NOMO-1 treated with DMSO at 0.1 percent for 48 hours (cell line): ENCODE measurements around the gene PDGFA.

ENCODE experiments used
- DNase-seq: peaks from one replicate; lab custom pipeline; 2025; ENCODE audit not compliant: unreplicated experiment; lab: John Stamatoyannopoulos, UW

The PDGFA gene

DNA sequence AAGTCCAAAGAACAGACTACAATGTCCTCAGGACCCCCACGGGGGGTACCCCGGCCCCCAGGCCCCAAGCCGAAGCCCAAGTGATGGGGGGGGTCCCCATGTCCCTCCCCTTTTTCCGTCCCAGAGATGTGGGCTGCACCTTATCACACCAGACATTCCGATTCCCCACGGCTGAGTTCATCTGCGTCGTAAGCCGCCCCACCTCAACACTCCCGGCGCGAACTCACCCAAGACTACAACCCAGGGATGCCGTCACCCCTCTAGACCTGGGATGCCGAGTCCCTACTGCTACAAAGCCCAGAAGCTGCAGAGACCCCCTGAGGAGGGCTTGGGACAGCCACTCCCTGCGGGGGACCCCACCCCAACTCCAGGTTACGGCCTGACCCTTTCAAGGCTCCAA is 14.5 kb downstream of the PDGFA start:
- DNase-seq: no peak

DNA sequence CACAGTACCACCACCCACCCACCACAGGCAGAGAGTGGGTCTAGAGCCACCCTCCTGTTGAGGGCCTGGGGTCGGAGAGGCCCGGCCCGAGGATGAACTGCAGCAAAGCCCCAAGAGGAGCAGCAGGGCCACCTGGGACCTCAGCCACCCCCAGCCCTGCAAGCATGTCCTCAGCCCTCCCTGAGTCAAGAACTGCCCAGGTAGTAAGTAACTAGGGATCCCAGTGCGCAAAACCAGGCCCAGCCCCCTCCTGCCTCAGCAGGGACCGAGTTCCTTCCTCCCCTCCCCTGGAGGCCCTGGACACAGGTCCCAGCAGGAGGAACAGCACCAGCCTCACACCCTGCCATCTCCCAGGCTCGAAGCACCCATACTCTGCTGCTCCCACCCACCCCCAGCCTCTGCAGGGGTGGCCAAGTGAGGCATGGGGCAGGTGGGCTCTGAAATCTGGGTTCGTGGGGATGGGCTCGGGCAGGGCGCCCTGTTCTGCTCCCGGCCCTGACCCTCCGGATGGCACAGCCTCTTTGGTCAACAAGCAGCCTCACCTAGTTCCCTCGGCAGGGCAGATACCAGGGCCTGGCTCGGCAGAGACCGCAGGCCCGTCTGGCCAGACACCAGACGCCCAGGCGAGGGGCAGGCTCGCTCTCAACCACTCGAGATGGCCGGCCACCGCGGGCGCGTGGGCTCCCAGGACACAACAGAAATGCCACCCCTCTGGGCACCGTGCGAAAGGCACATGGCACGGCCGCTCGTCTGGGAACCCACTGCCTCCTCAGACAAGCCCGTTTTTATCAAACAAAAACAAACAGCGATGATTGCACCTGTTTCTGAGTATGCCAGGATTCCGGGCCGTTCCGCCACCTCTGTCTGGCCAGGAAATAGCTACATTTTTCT is 15.2 kb downstream of the PDGFA start:
- no peak for DNase-seq

DNA sequence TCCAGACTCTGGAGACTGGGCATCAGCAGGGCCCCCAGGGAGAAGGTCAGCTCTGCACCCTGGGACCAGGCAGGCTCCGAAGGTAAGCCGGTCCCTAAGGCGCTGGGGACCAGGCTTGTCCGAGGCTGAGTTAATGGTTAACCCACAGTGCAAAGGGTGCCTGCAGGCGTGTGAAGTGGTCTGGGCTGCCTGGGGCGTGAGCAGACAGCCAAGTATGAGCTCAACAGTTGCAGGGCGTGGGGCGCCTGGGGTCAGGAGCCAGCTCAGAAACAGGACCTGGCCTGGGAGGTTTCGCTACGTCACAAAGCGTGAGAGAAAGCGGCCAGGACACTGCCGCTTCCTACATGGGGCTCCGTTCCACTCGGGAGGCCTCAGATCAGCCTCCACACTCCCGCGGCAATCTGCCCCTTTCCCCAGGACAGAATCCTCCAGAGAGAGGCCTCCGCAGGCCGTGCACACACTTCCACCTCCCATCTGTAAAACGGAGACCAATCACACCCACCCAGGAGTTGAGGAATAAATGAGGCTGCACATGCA is 16.0 kb downstream of the PDGFA start:
- DNase-seq: no peak

DNA sequence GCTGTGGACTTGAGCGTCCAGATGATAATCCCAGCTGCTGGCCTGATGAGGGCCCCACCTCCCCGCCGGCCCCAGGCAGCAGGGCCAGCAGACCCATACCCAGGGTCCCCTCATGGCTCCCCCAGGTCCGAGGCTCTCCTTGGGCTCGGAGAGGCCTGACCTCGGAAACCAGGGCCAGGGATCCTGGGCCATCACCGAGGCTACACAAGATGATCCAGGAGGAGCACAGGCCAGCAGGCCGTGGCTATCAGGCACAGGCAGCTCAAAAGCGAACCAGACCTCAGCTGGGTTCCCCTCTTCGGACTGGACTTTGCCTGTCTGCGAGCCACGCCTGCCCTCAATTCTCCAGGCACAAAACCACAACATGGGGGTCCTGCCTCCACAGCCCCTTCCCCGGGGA is 17.4 kb downstream of the PDGFA start:
- no peak for DNase-seq

DNA sequence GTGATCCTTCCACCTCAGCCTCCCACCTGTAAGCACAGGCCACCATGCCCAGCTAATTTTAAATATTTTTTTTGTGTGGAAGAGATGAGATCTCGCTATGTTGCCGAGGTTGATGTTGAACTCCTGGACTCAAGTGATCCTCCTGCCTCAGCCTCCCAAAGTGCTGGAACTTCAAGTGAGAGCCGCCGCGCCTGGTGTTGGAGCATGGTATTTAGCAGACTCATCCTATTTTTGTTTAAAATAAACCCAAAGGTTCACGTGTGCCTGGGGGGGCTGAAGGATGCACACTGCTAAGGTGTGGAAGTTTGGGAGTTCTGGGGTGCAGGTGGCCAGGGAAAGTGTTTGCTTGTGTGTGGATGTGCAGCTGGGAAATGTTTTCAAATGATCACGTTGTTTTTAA is 18.1 kb downstream of the PDGFA start:
- DNase-seq: no peak

DNA sequence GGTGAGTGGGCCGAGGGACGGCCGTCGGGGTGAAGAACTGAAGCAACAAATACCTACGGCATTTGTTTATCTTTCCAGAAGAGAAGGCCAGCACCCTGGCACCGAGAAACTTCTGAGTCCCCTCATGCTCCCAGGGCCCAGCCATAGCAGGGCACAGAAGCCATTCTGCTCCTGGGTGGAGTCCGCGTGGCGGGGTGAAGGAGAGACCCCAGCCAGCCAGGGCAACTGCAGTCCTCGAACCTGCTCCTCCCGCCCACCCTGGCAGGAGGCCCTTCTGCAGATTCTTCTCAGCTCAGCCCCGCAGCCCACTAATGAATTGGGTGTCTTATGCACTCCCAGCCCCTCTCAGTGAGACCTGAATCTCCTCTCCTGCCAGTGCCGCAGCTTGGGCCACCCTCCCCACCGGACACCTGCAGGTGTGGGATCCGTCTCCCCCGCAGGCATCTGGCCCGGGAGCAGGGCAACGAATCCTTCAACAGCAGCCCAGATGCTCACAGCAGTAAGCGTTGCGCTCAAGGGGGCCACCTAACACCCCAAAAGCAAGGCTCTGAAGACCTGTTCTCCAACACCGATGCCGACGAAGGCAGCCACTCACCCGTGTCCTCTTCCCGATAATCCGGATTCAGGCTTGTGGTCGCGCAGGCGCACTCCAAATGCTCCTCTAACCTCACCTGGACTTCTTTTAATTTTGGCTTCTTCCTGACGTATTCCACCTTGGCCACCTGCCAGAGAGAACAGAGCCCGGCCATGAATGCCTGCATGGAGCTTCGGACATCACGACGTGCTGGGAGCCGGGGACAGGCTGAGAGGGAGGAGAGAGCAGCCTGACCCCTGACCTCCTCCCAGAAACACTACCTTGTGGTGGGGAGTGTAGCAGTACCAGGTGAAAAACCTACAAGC is 18.9 kb downstream of the PDGFA start:
- no peak for DNase-seq

DNA sequence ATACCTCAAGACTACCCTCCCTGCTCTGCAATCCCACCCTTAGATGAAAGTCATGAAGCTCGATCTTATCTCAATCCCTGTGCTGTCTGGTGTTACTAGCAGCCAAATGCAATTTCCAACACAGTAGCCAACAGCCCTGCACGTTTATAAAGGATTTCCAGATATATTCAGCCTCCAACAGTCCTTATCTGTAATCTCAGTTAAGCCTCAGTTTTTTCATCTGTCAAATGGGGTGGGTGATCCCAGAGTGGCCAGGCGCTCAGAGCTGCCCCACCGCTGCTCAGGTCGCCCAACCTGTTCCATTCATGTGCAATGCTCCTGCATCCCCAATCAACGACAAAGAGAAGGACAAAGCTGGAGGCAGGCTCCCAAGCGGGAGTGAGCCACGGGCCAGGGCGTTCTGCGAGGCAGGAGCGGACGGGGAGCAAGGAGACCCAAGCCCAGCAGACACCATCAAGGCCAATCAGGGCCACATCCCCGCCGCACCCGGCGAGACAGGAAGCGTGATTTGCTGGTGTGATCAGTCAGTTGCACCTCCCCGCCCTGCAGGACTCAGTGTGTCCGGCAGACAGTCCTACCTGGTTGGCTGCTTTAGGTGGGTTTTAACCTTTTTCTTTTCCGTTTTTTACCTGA is 19.7 kb downstream of the PDGFA start:
- no peak for DNase-seq

DNA sequence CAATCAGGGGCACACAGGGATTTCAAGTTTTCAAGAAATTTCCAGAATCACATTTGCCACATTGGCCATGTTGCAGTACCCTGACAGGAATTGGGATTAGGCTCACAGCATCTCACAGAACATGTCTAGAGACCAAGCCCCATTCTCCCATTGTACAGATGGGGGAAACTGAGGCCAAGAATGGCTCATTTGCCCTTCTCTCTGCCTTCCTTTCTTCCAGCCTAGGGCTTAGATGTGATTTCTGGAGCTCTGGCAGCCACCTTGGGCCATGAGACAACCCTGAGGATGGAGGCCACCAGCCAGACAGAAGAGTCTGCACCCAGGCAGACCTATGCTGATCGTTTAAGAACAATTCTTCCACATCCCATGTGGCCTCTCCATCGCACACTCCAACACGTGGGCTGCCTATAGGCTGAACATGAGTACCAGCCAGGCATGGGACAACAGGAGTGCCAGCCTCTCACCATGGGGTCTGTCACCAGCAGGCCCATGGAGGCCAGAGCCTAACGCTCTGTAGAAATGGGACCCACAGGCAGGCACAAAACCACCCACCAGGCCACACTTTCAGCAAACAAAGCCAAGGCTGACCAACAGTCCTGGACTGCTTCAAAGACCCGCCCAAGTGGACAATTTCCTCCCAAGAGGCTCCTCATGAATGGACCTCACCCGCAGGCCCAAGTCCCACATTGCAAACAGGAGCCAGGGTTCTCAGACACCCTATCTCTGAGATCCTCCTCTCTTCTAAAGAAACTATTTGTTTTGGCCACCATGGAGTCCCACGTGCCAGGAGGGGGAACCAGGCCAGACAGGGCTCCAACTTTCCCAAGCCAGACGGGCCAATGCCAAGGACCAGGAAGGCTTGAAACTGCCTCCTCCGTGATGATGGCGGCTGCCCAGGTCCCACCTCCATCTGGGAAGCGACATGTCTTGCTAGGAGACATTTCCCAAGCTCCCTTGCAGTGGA is 20.7 kb downstream of the PDGFA start:
- DNase-seq: no peak

DNA sequence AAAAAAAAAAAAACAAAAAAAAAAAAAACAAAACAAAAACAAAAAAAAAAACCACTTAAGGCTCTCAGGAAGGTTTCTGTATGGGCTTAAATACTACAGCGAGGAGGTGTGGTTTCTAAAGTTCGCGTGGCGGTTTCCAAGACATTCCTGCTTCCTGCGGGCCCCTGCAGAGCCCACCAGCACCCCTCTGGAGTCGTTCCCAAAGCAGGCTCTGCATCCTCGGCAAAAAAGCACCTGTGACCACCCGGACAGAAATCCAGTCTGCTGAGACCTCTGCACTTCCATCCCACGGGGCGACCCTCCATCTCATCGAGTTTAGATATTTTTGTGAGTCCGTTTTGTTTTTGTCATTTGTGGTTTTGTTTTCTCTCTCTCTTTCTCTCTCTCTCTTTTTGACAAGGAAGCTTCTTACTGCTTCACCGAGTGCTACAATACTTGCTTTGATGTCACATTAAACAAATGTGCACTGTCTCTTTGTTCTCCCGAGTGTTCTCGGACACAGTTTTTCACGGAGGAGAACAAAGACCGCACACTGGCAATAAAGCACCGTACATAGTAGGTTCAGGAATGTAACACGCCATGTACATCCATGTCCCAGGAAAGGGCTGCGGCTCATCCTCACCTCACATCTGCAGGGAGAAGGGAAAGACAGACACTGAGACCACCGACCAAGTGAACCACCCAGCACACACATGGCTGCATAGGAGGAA is 21.5 kb downstream of the PDGFA start:
- DNase-seq: no peak

DNA sequence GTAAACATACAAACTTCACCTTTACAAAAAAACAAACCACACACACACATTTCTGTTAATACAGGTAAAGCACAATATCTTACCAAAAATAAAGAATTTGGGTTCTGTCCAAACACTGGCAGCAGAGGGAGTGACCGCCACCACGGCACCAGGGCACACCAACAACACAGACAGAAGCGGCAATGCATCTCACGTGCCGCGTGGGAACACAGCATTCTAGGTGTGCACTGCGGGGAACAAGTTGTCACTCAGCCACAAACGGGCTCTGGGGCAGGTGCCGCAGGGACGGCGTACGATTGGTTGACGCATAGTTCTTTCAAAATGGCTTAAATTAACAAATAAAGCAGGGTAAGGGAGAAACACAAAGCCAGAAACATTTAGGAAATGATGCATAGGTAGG is 22.3 kb downstream of the PDGFA start:
- no peak for DNase-seq

DNA sequence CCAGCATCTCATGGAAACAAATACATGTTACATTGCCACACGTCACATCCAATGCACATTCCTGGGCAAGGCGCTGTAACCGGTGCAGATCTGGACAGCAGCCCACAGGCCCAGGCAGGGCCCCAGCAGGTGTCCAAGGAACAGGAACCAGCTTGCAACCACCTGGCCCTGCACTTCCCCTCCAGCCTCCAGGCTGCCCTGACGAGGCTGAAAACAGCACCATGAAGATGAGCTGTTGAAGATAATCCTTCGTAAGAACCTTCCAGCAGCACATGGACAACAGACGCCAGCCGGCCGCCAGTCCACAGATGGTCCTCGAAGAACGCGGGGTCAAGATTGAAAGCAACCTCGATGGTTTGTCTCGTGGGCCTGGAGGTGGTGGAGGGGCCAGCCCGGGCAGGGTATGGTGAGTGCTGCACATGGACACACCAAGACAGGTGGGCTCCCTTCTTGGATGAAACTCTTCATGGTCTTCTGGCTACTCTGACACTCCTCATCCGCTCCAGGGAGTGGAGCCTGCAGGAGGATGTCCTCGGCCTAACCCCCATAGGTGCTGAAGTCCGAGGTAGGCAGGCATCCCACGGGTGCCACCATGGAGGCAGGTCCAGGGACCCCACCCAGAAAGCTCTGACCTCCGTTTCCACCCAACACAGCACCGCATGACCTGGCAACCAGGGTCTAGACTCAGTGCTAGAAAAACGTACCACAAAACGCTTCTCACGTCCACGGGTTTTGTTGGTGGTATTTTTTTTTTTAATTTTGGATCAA is 22.9 kb downstream of the PDGFA start:
- no peak for DNase-seq

DNA sequence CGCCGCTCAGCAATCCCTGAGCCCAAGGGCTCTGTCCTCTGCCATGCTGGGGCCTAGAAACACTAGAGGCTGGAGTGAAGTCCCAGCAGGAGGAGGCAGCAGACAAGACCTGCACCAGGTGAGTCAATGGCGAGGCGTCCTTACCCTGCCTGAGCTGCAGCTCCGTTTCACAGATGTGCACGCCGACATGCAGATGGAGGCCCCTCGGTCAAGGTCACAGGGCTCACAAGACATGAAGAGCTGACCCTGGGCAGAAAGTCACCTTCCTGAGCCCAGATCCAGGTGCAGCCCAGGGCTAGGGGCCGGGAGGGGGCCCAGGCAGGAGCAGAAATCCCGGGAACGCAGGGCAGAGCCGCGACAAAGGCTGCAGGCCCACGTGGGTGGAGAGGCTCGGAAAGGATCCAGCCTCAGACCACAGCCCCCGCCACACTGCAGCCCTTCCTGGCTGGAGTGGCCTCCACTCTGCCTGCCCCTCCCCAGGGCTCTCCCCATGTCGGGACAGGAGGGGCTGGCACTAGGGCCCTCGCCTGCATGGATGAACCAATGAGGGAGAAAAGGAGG is 23.8 kb downstream of the PDGFA start:
- DNase-seq: no peak

DNA sequence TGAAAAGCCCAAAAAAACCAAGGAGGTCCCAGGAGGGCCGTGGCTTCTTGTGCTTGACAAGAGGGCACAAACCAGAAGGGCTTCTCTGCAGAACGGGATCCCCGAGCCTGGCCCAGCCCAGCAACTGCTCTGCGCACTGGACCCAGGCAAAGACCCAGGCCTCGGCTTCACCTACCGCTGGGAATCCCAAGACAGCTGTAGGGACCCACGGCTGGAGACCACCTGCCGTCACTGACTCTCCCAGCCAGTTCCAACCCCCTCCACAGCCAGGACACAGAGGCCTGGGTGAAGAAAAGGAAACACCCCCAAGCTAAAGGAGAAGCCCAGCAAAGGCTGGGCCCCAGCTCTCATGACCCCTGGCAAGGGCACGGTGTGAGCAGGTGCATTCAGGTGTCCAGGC is 24.3 kb downstream of the PDGFA start:
- no peak for DNase-seq

DNA sequence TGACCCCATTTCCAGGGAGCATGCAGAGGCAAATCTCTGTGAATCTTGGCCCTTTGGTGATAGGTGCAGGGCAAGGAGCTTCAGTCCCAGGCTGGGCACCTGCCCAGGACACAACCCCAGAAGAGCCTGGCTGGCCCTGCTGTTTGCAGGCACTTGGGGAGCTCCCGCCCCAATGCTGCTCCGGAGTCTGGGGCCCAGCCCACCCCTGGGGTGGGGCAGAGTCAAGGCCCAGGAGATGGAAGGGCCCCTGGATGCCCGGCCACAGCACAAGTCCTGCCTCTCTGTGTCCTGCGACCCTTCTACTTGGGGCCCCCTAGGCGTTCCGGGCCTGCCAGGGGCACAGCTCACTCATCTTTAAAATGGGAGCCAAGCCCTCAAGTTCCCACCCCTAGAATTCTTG is 24.7 kb downstream of the PDGFA start:
- no peak for DNase-seq

DNA sequence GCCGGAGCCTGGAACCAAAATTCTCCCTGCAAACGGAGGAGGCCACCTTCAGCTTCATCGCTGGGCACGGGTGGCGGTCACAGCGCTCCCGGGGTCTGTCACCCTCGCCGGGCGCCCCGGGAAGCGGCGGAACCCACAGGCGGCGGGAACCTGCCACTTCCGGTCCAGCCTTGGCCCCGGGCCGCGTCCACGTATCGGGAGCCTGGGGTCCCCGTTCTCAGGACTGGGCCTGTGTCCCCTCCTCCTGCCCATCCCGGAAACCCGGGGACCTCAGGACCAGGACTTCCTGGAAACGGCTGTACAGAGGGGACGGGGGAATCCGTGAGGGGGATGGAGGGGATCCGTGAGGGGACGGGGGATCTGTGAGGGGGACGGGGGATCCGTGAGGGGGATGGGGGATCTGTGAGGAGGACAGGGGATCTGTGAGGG is 25.4 kb downstream of the PDGFA start:
- DNase-seq: no peak

DNA sequence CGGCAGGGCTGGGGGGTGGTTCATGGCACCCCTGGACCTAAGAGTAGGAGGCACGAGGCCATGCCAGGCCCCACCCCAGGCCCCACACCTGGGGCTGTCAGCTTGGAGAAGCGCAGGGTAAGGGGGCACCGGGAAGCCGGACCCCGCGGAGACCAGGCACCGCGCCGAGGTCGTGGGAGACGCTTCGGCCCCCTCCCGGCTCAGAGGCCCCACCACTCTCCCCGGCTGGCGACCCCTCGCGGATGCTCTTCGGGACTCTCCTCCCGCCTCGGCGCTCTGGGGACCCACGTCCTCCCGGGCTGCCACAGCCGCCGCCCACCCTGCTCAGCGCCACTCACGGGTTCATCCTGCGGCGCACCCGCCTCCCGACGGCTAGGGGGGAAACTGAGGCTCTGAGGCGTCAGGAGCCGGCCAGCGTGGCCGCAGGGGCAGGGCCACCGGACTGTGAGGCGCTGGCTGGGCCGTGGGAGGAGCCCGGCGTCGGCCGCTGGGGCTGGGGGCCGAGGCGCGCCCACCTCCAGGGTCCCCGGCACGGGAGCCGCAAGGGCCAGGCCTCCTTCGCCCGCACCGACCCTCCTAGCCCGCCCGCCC is 25.9 kb downstream of the PDGFA start:
- DNase-seq: no peak

DNA sequence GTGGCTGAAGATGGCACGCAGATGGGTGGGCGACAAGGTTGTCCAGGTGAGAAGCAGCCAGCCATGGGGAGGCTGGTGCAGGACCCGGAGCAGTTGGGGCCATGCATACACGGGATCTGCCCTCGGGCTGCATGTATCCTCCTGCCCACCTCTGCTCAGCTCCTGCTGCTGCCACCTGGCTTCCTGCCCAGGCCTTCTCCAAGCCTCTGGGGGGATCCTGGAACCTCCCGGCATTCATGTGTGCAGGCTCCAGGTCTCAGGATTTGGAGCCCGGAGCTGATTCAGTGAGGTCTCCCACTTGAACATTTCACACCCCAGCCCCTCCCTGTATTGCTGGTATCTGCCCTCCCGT is 27.0 kb downstream of the PDGFA start:
- no peak for DNase-seq
